T-helper 22 cell (primary cell): ENCODE results near the gene ASTN2.

Source experiments
- DNase-seq: peaks from one replicate; pipeline ENCODE4 v3.0.0-alpha.2; 2020; ENCODE audit warnings: low read depth

The ASTN2 gene

GRCh38 chr9:117413346-117414219 lies 1.3 kb downstream of the ASTN2 start:
- no peak for DNase-seq

DNA sequence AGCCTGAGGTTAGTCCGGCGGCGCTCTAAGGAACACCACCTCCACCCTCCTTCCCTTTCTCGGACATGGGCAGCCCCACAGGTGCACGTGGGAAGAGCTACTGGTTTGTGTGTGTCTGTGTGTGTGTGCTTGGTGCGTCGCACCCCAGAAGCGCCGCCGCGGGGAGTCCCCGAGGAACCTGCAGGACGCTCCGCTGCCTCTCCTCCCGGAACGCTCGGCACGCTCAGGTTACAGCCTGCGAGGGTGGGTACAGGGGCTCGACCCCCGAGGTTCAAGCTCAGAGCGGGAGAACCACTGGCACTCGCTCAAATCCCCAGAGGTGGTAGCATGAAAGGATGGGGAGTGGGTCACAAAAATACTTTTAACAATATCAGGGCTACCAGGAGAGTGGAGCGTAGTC lies 2.0 kb downstream of the ASTN2 start:
- no peak for DNase-seq

DNA sequence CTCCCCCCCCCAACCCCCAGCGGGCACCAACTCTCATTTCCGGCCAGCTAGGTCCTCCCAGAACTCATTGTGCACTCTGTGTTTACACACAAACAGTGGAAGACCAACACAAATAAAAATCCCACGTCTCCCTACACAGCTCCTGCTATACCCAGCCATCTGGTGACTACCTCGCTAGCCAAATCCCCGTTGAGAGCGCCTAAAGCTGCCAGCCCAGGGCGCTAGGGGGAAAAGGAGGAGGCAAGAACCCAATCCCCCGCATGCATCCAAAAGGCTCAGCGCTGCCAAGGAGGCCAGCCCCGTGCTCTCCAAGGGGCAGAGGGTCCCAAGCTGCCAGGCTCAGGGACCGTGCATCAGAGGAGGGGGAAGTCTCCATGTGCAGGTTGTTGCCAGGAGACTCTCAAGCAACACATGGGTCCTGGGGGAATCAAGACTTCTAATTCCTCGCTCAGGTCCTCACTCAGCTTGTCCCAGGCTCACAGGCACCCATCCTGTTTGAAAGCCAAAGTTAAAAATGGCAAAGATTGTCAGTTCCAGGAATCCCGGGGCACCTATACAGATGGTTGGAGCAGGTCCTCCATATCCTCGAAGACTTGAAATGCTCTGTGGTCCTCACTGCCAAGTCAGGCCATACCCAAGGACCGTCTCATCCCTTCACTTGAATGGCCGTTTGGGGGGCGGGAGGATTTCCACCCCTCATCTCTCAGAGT lies 2.7 kb downstream of the ASTN2 start:
- no peak for DNase-seq

DNA sequence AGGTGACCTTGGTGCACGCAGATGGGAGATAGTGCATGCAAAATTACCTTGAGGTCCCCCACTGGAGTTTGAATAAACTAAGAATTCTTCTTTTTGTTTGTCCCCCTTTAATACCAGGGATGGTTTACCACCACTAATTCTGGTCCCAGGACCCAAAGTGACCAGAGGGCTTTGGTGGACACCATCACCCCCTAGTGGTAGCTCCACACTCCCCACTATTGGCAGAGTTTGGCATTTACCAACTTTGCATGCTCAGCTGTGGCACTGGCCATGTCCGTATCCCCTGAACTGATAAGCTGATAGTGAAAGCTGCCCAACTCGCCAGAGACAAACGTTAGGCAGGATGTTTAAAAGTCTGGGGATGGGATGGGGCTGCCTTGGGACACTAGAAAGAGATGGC lies 3.3 kb downstream of the ASTN2 start:
- DNase-seq = no peak

- DNase-seq = no peak
Measured at GRCh38 chr9:117409321-117409720, 5.5 kb downstream of the ASTN2 start.

- no peak for DNase-seq
Measured at GRCh38 chr9:117407436-117408022, 7.3 kb downstream of the ASTN2 start.

GRCh38 chr9:117405950-117406705 lies 8.7 kb downstream of the ASTN2 start:
- DNase-seq = no peak

DNA sequence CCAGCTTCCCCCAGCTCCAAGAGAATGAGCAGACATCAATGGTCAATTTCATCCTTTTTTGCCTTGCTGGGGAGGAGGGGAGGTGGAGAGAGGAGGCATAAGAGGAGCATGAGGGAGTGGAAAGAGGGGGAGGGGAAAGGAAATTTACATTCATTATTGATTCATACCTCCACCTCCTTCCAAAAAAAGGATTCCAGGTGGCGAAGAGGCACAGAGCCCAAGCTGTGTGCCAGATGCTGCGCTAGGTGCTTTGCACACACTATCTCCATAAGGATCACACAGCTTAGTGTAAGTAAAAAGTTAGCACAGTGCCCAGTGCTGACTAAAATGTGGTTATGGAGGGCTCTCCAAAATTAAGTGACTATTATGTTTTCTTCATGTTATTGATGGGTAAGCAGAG lies 11.0 kb downstream of the ASTN2 start:
- no peak for DNase-seq

- DNase-seq = no peak
Measured at GRCh38 chr9:117403403-117403811, 11.4 kb downstream of the ASTN2 start.

DNA sequence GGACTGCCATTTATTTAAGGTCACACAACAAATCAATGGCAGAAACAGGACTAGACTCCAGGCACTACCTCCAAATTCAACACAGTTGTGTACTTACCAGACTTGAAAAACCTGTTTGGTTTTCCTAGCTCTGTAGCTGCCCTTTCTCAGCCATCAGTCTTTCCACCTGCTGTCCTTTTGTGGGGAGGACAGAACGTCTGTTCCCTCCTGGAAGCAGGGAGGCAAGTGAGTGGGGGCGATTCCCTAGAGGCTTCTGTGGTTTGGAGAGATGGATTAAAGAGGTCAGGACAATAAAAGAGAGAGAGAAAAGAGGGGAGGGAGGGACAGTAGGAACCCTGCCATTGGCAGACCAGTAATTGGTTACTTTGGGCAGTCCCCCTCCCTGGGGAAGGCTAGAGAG lies 14.7 kb downstream of the ASTN2 start:
- no peak for DNase-seq

DNA sequence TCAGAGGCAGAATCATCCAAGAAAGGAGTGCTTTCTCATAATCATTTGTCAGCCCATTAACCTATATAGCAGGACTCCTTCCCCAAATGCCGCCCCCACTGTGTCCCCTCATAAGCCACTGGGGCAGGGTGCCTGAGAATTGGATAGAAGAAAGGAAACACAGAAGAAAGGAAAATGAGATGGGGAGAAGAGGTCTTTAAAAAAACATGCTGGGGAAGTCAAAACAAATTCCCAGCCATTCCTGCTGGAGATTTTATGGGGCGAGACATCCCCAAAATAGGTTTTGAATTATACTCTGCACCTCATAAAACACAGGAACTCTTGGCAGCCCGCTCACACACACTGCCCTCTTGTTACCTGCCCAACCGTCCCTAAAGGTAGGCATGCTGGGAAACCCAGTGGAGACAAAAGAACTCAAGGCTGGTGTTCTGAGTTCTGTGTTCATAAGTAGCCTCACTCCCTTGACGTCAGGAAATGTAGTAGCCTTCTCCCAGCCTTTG lies 19.7 kb downstream of the ASTN2 start:
- no peak for DNase-seq

- no peak for DNase-seq
Measured at GRCh38 chr9:117394655-117395054, 20.2 kb downstream of the ASTN2 start.

GRCh38 chr9:117392992-117393391 lies 21.9 kb downstream of the ASTN2 start:
- no peak for DNase-seq

- no peak for DNase-seq
Measured at GRCh38 chr9:117387422-117387821, 27.4 kb downstream of the ASTN2 start.

DNA sequence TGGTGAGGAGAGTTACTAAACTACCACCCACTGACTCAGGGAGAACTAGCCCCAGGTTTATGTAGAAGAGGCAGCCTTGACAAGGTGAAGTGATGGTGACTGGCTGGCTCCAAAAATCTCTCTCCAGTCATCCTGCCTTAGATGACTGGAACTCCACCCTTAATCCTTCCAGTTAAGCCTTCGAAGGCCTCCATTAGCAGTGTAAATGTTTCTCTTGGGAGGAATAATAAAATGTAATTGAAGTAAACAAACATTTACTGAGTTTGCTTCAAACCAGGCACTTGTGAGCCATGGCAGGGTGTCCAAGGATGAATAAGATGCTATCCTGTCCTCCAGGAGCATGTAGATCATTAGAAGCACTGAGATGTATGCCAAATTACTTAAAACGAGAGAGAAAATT lies 35.5 kb downstream of the ASTN2 start:
- no peak for DNase-seq

DNA sequence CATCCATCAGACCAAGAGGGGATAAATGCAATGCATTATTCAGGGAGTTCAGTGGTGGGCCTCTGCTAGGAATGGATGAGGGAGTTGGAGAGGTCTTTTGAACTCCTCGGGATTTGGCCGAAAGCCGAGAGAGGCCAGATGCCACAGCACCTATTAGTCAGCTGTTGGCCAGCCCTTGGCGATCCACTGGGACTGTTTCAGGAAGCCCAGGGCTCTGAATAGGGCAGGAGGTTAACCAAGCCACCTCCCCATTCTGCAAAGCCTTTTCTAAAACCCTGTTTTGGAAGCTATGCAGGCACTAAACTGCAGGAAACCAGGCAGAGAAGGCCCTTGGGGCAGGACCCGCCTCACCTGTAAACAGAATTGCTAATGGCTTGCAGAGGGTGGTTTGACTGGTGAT lies 37.8 kb downstream of the ASTN2 start:
- no peak for DNase-seq

GRCh38 chr9:117375956-117376355 lies 38.9 kb downstream of the ASTN2 start:
- no peak for DNase-seq

DNA sequence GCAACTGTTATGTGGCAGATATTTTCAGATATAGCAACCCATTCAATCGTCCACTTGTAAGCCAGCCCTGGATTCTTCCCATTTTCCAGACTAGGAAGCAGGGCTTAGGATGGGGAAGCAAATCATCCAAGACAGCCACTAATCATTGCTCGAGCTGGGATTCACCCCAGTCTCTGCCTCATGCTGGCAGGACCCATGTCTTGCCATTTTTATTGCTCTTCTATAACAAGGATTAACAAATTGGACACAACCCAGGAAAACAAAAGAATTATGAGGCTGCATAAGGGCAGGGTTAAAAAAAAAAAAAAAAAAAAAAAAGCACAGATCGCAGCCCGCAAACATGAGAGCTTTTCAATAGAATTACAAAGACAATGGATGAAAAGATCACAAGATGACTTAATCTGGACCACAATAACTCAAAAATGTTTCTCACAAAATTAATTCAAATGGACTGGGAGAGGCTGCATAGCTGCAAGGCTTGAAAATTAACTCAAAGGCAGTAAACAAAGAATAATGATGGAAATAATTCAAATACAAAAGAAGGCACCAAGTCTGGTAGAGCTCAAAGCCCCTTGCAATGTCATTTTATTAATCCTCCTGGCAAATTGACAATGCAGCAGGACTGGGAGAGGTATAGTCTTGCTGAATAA lies 40.7 kb downstream of the ASTN2 start:
- DNase-seq = no peak

GRCh38 chr9:117368684-117369230 lies 46.1 kb downstream of the ASTN2 start:
- DNase-seq = no peak

DNA sequence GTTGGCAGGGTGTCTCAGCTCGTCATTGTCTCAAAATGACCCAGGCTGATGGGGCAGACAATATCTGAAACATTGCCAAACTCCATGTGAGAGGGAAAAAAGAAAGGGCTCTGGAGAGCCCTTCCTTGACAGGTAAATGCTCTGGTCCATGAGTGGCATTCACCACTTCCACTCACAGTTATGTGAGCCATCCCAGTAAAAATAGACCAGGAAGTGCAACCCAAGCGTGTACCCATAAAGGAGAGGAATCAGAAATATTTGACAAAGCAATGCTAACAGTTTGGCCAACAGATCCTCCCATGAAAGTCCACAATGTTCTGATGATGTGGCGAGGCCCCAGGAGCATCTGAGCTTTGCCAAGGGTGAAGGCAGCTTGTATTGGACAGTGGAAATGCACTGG lies 49.4 kb downstream of the ASTN2 start:
- no peak for DNase-seq

DNA sequence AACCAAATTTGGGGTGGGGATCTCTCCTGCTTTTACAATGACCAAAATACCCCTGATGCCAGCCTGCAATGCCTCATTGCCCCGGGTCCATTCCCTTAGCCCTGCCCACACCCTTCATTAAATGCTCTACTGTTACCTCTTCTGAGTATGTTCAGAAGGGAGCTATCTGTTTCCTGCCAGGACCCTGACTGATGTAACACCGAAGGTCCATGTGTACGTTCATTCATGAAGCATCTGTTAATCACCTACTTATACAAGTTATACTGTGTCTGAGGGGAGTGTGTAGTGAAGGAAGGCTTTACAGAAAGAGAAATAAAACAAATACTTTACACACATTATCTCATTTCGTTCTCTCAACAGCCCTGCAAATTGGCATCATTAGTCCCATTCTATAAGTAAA lies 51.9 kb downstream of the ASTN2 start:
- no peak for DNase-seq
